ENCODE measurements around the gene CHRNE.
A peak's percentile ranks its signal among the peaks of the same experiment; 100 is the strongest.

CHRNE gene

DNA sequence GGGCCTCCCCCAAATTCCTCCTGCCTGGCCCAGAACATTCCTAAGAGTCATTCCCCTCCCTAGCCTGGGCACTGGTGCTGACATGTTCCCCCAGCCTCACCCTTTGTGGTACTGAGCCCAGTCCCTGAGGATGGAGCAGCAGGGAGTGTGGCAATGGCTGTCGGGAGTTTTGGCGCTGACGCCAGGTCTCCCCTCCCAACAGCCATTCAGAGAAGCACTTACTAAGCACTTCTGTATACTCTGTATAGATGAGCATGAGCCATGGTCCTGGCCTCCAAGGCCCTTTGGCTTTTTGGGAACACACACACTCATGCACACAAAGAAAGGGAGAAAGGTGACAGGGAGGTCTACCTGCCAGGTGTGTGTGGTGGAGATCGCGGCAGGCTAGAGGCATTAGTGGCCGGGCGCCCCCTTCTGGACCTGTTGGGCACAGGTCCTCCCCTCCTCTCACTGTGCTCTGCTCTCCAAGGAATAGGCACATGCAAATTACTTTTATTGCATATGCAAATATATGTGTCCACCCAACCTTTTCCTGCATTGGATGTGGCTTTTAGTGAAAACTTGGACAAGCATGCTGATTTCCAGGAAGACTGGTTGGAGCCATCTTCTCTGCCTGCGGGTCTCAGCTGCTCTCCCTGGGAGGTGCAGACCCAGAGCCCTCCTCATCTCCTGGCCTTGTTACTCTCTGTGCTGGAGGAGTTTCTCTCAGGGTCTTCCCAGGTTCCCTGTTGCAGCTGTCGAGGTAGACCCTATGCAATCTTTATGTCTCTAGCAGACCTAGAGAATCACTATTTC is 20.9 kb downstream of the CHRNE start:
- Histone ChIP-seq H4K20me1 (ENCODE audit: insufficient read depth) (no peaks in the 10 kb centered on the region), H3K27ac (no peak overlapping the region), H3K4me3 (IDR thresholded peaks at IDR 0.05; ENCODE audit: insufficient read depth, low read depth, low read length) (no peak overlapping the region), H3K4me2 (no peak overlapping the region), H3K36me3 (ENCODE audit: insufficient read depth) (no peaks in the 10 kb centered on the region), H3K79me2 (ENCODE audit: insufficient read depth, low read depth) (no peaks in the 10 kb centered on the region), H3K4me1 (ENCODE audit: low read depth, poor library complexity, severe bottlenecking) (no peaks in the 10 kb centered on the region), H2AFZ (ENCODE audit: low read depth) (no peak overlapping the region), H3K9ac (no peak overlapping the region), H3K27me3 (ENCODE audit: insufficient read depth, low read depth) (no peaks in the 10 kb centered on the region)
- peak; percentile 44 for TF ChIP-seq CTCF (conservative IDR thresholded peaks at IDR 0.05; ENCODE audit: low read depth, low read length)

DNA sequence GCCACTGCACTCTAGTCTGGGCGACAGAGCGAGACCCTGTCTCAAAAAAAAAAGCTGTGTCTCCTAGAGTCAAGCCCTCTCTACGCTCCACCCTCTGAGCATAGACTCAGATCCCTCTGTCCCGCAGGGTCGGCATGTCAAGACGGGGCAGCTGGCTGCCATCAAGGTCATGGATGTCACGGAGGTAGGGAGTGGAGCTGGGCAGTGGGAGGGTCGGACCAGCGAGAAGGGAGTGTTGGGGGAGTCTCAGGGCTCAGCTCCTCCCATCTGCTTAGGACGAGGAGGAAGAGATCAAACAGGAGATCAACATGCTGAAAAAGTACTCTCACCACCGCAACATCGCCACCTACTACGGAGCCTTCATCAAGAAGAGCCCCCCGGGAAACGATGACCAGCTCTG is 22.0 kb downstream of the CHRNE start:
- Histone ChIP-seq H3K4me1 (ENCODE audit: low read depth, poor library complexity, severe bottlenecking) (no peaks in the 10 kb centered on the region), H3K27me3 (ENCODE audit: insufficient read depth, low read depth) (no peaks in the 10 kb centered on the region), H3K4me2 (no peak overlapping the region), H3K9ac (no peak overlapping the region), H3K4me3 (IDR thresholded peaks at IDR 0.05; ENCODE audit: insufficient read depth, low read depth, low read length) (no peak overlapping the region), H4K20me1 (ENCODE audit: insufficient read depth) (no peaks in the 10 kb centered on the region), H3K27ac (no peak overlapping the region), H2AFZ (ENCODE audit: low read depth) (no peak overlapping the region), H3K36me3 (ENCODE audit: insufficient read depth) (no peaks in the 10 kb centered on the region), H3K79me2 (ENCODE audit: insufficient read depth, low read depth) (no peaks in the 10 kb centered on the region)
- TF ChIP-seq CTCF (conservative IDR thresholded peaks at IDR 0.05; ENCODE audit: low read depth, low read length): no peak

GRCh38 chr17:4879601-4880000 is 23.3 kb downstream of the CHRNE start:
- no peaks in the 10 kb centered on the region for H3K36me3 ChIP-seq (ENCODE audit: insufficient read depth)
- H3K4me2 ChIP-seq: no peak overlapping the region
- no peak overlapping the region for H2AFZ ChIP-seq (ENCODE audit: low read depth)
- H3K4me1 ChIP-seq (ENCODE audit: low read depth, poor library complexity, severe bottlenecking): no peaks in the 10 kb centered on the region
- no peak overlapping the region for H3K9ac ChIP-seq
- H3K79me2 ChIP-seq (ENCODE audit: insufficient read depth, low read depth): no peaks in the 10 kb centered on the region
- no peaks in the 10 kb centered on the region for H4K20me1 ChIP-seq (ENCODE audit: insufficient read depth)
- H3K4me3 ChIP-seq (IDR thresholded peaks at IDR 0.05; ENCODE audit: insufficient read depth, low read depth, low read length): no peak overlapping the region
- TF ChIP-seq CTCF (conservative IDR thresholded peaks at IDR 0.05; ENCODE audit: low read depth, low read length): no peak
- no peaks in the 10 kb centered on the region for H3K27me3 ChIP-seq (ENCODE audit: insufficient read depth, low read depth)
- no peak overlapping the region for H3K27ac ChIP-seq

DNA sequence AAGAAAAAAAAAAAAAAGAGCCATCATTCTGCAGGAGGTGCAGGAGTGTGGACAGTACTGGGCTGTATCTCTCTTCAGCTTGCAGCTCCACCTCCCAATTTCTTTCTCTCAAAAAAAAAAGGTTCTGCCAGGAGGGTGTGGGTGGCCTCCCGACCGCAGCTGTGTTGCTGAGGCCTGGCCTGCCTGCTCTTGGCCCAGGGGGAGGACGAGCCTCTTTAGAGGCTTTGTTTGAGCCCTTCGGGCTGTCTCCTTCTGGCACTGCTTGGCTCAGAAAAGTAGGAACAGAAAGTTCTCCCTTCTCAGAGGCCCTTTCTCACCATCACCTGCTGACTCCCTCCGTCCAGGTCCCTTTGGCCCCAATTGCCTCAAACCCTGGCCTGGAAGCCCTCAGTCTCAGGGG is 25.8 kb downstream of the CHRNE start:
- no peak overlapping the region for H3K4me2 ChIP-seq
- no peaks in the 10 kb centered on the region for H3K79me2 ChIP-seq (ENCODE audit: insufficient read depth, low read depth)
- H3K27me3 ChIP-seq (ENCODE audit: insufficient read depth, low read depth): no peaks in the 10 kb centered on the region
- TF ChIP-seq CTCF (conservative IDR thresholded peaks at IDR 0.05; ENCODE audit: low read depth, low read length): no peak
- no peak overlapping the region for H3K4me3 ChIP-seq (IDR thresholded peaks at IDR 0.05; ENCODE audit: insufficient read depth, low read depth, low read length)
- no peaks in the 10 kb centered on the region for H4K20me1 ChIP-seq (ENCODE audit: insufficient read depth)
- no peaks in the 10 kb centered on the region for H3K36me3 ChIP-seq (ENCODE audit: insufficient read depth)
- no peak overlapping the region for H3K9ac ChIP-seq
- H3K27ac ChIP-seq: no peak overlapping the region
- no peaks in the 10 kb centered on the region for H3K4me1 ChIP-seq (ENCODE audit: low read depth, poor library complexity, severe bottlenecking)
- no peak overlapping the region for H2AFZ ChIP-seq (ENCODE audit: low read depth)
